HFFc6 (cell line): ENCODE data around the gene SBDS. TPM values are rescaled to one million over a fixed set of nuclear protein-coding genes. Genes with fewer than 3 reads are reported as not detected.
A peak's percentile ranks its signal among the peaks of the same experiment; 100 is the strongest.
"Not testable (repeated sequence)": the region's sequence is repeated elsewhere in the genome, so short reads cannot be mapped to it uniquely, and the experiment has no call there.

Experiments used
- DNase-seq: peaks from one replicate; pipeline ENCODE4 v3.0.0-alpha.2; 2018
- H3K27ac Mint-ChIP-seq: 2 replicates; pipeline ENCODE4 v1.8.0; 2020; ENCODE audit warnings: mild to moderate bottlenecking, mixed read lengths
- H3K27me3 Mint-ChIP-seq: 2 replicates; pipeline ENCODE4 v1.8.0; 2021; ENCODE audit warnings: mild to moderate bottlenecking, moderate library complexity, mixed read lengths; ENCODE audit not compliant: insufficient read depth
- H3K36me3 Mint-ChIP-seq: 2 replicates; pipeline ENCODE4 v1.8.0; 2021; ENCODE audit warnings: low read depth, mixed read lengths
- H3K4me1 Mint-ChIP-seq: 2 replicates; pipeline ENCODE4 v1.8.0; 2020; ENCODE audit warnings: low read depth, mixed read lengths
- H3K4me3 Mint-ChIP-seq: 2 replicates; pipeline ENCODE4 v1.8.0; 2020; ENCODE audit warnings: mild to moderate bottlenecking, moderate library complexity, mixed read lengths
- H3K9me3 Mint-ChIP-seq: 2 replicates; pipeline ENCODE4 v1.8.0; 2020; ENCODE audit warnings: mild to moderate bottlenecking, mixed read lengths
- CTCF ChIP-seq: fragments of 200-600 bp; sonication (generic); IDR thresholded peaks from 2 replicates; pipeline ENCODE4 v1.5.0; 2021; ENCODE audit warnings: antibody characterized with exemption, mild to moderate bottlenecking
- total RNA-seq, 6 experiments: library from RNA; stranded (reverse); fragmentation: NEBNext Ultra II Directional; extraction: Animal tissue kit (Norgen Biotek cat#: 25700); gene quantifications; 2 replicates in 1 of 6; 3 replicates in 5 of 6; pipeline ENCODE4 v1.2.3, GENCODE V29; 2021

The SBDS gene
- total RNA-seq, 6 experiments from 2014 or later: 164 to 212 (median 168) TPM

- no peak for DNase-seq
- Mint-ChIP-seq H3K36me3 (peaks cover 43% of the 10 kb centered on the region), H3K9me3 (no peaks in the 10 kb centered on the region), H3K4me1 (peaks cover 50% of the 10 kb centered on the region), H3K27ac (peak overlapping the region; percentile 12; the same call in 1 of the 2 replicates), H3K27me3 (no peaks in the 10 kb centered on the region), H3K4me3 (no peak overlapping the region)
- no peak for TF ChIP-seq CTCF
Measured at GRCh38 chr7:67022511-67022910, 27.1 kb upstream of the SBDS start.

GRCh38 chr7:67021260-67021659 is 25.9 kb upstream of the SBDS start:
- H3K36me3 Mint-ChIP-seq: peaks cover 47% of the 10 kb centered on the region
- no peak overlapping the region; the same call in 1 of the 2 replicates for H3K27ac Mint-ChIP-seq
- no peak overlapping the region for H3K4me3 Mint-ChIP-seq
- no peak for DNase-seq
- H3K9me3 Mint-ChIP-seq: no peaks in the 10 kb centered on the region
- H3K27me3 Mint-ChIP-seq: no peaks in the 10 kb centered on the region
- H3K4me1 Mint-ChIP-seq: peaks cover 47% of the 10 kb centered on the region
- no peak for TF ChIP-seq CTCF

GRCh38 chr7:67019562-67020390 is 24.4 kb upstream of the SBDS start:
- no peaks in the 10 kb centered on the region for H3K9me3 Mint-ChIP-seq
- peak; percentile 38 for DNase-seq
- no peaks in the 10 kb centered on the region for H3K27me3 Mint-ChIP-seq

GRCh38 chr7:67018940-67019339 is 23.6 kb upstream of the SBDS start:
- H3K27me3 Mint-ChIP-seq: no peaks in the 10 kb centered on the region
- DNase-seq: no peak
- H3K9me3 Mint-ChIP-seq: no peaks in the 10 kb centered on the region
- peaks cover 31% of the 10 kb centered on the region for H3K4me1 Mint-ChIP-seq
- H3K4me3 Mint-ChIP-seq: no peak overlapping the region
- peaks cover 52% of the 10 kb centered on the region for H3K36me3 Mint-ChIP-seq
- TF ChIP-seq CTCF: no peak
- peak overlapping the region; percentile 52 for H3K27ac Mint-ChIP-seq

More at GRCh38 chr7:67019562-67020390, 24.4 kb upstream of the SBDS start:
- Mint-ChIP-seq H3K36me3 (peaks cover 52% of the 10 kb centered on the region), H3K4me1 (peaks cover 34% of the 10 kb centered on the region), H3K4me3 (no peak overlapping the region), H3K27ac (peak overlapping the region; percentile 66)
- TF ChIP-seq CTCF: no peak

GRCh38 chr7:67017971-67018370 is 22.6 kb upstream of the SBDS start:
- H3K27me3 Mint-ChIP-seq, H3K9me3 Mint-ChIP-seq, DNase-seq, H3K27ac Mint-ChIP-seq, H3K4me3 Mint-ChIP-seq: not testable (repeated sequence)
- Mint-ChIP-seq H3K4me1 (peaks cover 31% of the 10 kb centered on the region), H3K36me3 (peaks cover 52% of the 10 kb centered on the region)

GRCh38 chr7:67014076-67014622 is 18.8 kb upstream of the SBDS start:
- not testable (repeated sequence) for H3K27ac Mint-ChIP-seq, H3K9me3 Mint-ChIP-seq, H3K4me1 Mint-ChIP-seq, H3K4me3 Mint-ChIP-seq, DNase-seq, H3K27me3 Mint-ChIP-seq
- peaks cover 22% of the 10 kb centered on the region for H3K36me3 Mint-ChIP-seq

- not testable (repeated sequence) for DNase-seq, H3K36me3 Mint-ChIP-seq, H3K27me3 Mint-ChIP-seq, H3K4me1 Mint-ChIP-seq, H3K9me3 Mint-ChIP-seq, H3K27ac Mint-ChIP-seq, H3K4me3 Mint-ChIP-seq
Measured at GRCh38 chr7:67009677-67010076, 14.3 kb upstream of the SBDS start.
